Right ventricle myocardium superior (tissue), 1 donor: ENCODE data around the gene PLCB3. TPM values are rescaled to one million over a fixed set of nuclear protein-coding genes. Genes with fewer than 3 reads are reported as not detected.

Experiments
- ATAC-seq: fragments of 200-7000 bp; cut with Tn5 transposase; one replicate; pipeline ENCODE4 v1.9.1; 2020; ENCODE audit warnings: mild to moderate bottlenecking; ENCODE audit not compliant: poor library complexity
- DNase-seq: peaks from one replicate; pipeline ENCODE4 v3.0.0-alpha.2; 2020
- intact Hi-C: fragments of 100-400 bp; cut with DNase I; formaldehyde crosslinking; loops from one replicate; pipeline ENCODE4 v1.11.2; 2022
- total RNA-seq: library from RNA; stranded (reverse); fragmentation: NEBNext Ultra II Directional; extraction: Animal tissue kit (Norgen Biotek cat#: 25700); gene quantifications from one replicate; pipeline ENCODE4 v1.2.1, GENCODE V29; 2021
- donor health status: DM: no; HTN: yes; CAD: no; lungs with severe emphysema.

PLCB3 gene
- total RNA-seq, 1 donor from 2014 or later, result 11.3 TPM

DNA sequence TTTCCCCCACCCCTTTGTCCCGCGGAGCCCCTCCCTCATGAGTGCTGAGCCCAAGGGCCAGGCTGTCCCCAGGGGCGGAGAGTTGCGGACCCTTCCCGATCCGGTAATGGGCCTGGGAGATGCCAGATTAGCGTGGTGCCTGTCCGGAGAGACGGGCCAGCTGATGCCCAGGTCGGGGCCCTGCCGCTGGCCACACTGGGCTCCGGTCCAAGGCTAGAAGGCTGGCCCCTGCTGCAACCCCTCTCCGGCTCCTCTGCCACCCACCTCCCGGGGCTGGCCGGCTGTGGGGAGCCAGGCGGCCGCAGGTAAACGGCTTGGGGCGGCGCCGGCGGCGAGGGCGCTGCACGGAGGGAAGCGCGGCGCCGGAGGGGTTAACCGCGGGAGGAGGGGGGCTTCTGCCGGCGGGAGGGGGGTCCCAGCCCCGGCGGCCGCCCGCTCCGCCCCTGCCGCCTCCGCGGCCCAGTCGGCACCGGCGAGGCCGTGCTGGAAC lies 40.0 kb downstream of the PLCB3 start, which contains the start of gene KCNK4:
Gene KCNK4 (plus strand): TSS at position 41 of the 490 bp plus-strand sequence. CDS start 1,717 bp downstream, outside the sequence.
- intact Hi-C loops, result no loop called here
- ATAC-seq, result no peak
- DNase-seq, result no peak

GRCh38 chr11:64291752-64292459 lies 40.6 kb downstream of the PLCB3 start:
- intact Hi-C loops, result no loop called here
- DNase-seq, result no peak
- peak; percentile 19 for ATAC-seq

DNA sequence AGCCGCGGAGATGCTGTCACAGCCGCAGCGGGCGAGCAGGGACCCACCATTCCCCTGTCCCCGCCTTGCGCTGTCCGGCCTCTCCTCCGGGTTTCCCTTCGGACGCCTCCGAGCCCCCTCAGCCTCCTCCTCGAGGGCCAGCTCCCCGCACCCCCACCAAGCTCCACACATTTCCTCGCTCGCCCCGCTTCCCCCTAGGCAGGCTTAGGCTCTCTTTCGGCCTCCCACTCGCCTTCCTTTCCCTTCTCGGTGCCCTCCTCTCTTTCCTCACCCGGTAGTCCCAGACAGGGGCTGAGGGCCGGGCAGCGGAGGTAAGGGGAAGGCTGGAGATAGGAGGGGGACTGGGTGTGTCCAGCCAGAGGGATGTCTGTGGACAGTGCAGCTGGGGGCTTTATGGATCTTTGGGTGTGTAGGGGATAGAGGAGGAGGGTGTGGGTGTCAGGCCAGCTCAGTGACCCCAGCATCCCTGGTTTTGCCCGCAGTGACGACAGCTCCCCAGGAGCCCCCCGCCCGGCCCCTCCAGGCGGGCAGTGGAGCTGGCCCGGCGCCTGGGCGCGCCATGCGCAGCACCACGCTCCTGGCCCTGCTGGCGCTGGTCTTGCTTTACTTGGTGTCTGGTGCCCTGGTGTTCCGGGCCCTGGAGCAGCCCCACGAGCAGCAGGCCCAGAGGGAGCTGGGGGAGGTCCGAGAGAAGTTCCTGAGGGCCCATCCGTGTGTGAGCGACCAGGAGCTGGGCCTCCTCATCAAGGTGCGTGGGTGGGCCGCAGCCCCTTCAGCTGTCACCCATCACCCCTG lies 41.3 kb downstream of the PLCB3 start:
- intact Hi-C loops, result no loop called here
- ATAC-seq (no peak), DNase-seq (no peak)

- intact Hi-C loops, result no loop called here
Observed at GRCh38 chr11:64294774-64295173, 43.4 kb downstream of the PLCB3 start.

GRCh38 chr11:64295760-64296159 lies 44.4 kb downstream of the PLCB3 start:
- DNase-seq, result no peak
- ATAC-seq, result no peak
- intact Hi-C loops, result no loop called here

More at GRCh38 chr11:64294774-64295173, 43.4 kb downstream of the PLCB3 start:
- DNase-seq (no peak), ATAC-seq (no peak)

DNA sequence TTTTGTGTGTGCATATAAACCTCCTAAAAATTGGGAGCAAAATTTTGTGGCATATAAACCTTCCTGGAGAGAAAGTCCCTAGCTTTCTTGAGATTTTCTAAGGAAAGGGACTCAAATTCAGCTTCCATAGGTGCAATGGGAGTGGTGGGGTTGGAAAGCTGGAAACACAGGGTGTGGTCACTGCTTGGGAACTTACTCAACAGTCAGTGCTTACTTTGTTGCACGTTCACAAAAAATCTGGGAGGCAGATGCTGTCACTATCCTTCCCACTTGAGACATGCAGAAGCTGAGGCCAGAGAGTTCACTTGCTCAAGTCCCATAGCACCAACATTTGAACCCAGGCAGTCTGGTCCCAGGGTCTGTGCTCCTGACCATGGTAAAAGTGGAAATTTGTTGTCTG lies 44.9 kb downstream of the PLCB3 start:
- DNase-seq, result no peak
- intact Hi-C loops, result no loop called here
- no peak for ATAC-seq

DNA sequence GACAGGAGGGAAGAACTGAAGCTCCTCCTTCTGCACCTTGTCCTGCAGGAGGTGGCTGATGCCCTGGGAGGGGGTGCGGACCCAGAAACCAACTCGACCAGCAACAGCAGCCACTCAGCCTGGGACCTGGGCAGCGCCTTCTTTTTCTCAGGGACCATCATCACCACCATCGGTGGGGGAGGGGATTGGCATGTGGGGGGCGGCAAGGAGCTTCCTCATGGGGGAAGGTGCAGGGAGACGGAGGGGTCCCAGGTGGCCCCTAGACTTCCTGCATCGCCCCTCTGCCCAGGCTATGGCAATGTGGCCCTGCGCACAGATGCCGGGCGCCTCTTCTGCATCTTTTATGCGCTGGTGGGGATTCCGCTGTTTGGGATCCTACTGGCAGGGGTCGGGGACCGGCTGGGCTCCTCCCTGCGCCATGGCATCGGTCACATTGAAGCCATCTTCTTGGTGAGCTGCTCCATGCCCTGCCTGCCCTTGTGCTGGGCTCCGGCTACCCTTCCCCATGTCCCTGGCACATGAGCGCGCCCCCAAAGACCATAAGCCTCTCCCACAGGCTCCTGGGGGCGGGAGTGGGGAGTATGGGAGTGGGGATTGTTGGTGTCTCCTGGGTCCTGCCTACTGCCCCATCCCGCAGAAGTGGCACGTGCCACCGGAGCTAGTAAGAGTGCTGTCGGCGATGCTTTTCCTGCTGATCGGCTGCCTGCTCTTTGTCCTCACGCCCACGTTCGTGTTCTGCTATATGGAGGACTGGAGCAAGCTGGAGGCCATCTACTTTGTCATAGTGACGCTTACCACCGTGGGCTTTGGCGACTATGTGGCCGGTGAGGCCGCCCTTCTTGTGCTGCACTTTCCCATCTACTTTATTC lies 45.7 kb downstream of the PLCB3 start:
- no peak for DNase-seq
- ATAC-seq, result no peak
- intact Hi-C loops, result no loop called here

DNA sequence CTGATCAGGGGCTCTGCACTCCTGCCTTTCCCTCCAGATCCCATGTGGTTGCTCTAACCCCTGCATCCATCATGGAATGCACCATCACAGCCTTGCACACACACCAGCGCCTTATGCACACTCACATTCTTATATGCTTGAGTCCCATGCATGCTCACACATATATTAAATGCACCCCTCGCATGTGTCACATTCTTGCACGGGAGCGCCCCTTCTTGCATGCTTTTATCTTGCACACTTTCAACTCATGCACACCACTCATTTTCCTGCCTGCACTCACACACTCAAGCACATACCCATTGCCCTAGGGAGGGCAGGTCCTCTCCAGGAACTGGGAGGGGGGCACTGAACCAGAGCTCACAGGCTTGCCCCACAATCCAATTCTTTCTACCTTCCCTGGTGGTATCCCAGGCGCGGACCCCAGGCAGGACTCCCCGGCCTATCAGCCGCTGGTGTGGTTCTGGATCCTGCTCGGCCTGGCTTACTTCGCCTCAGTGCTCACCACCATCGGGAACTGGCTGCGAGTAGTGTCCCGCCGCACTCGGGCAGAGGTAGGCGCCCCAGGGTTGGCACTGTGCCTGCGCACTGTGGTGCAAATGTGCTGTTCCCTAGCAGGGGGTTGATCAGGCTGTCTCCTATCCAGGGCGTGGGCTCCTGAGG lies 46.5 kb downstream of the PLCB3 start:
- DNase-seq (no peak), ATAC-seq (no peak)
- intact Hi-C loops, result no loop called here

DNA sequence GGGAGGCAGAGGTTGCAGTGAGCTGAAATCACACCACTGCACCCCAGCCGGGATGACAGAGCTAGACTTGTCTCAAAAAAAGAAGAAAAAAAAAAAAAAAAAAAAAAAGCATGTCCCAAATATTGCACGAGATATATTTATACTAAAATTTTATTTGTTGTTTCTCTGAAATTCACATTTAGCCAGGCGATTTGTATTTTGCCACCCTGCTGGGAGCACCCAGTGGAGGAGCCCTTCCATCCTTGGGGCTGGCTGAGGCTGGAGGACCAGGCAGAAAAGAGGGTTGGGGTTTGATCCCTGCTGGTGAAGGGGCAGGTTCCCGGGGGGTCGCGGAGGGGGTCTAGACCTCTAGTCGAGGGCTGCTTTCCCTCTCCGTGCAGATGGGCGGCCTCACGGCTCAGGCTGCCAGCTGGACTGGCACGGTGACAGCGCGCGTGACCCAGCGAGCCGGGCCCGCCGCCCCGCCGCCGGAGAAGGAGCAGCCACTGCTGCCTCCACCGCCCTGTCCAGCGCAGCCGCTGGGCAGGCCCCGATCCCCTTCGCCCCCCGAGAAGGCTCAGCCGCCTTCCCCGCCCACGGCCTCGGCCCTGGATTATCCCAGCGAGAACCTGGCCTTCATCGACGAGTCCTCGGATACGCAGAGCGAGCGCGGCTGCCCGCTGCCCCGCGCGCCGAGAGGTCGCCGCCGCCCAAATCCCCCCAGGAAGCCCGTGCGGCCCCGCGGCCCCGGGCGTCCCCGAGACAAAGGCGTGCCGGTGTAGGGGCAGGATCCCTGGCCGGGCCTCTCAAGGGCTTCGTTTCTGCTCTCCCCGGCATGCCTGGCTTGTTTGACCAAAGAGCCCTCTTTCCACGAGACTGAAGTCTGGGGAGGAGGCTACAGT lies 47.9 kb downstream of the PLCB3 start:
- peak; percentile 81 for DNase-seq
- ATAC-seq, result peak; percentile 75
- intact Hi-C loops, result no loop called here

- intact Hi-C loops, result loop anchor here (5.0 kb wide), 1 partner anchor 98 kb away; no protein-coding TSS in a partner anchor
- no peak for DNase-seq
- ATAC-seq, result no peak
Observed at GRCh38 chr11:64299847-64300648, 48.7 kb downstream of the PLCB3 start, which contains the start of gene CATSPERZ. Gene CATSPERZ, plus strand, starts transcription at chr11:64300358. Its CDS starts 53 bp downstream, at chr11:64300411.

DNA sequence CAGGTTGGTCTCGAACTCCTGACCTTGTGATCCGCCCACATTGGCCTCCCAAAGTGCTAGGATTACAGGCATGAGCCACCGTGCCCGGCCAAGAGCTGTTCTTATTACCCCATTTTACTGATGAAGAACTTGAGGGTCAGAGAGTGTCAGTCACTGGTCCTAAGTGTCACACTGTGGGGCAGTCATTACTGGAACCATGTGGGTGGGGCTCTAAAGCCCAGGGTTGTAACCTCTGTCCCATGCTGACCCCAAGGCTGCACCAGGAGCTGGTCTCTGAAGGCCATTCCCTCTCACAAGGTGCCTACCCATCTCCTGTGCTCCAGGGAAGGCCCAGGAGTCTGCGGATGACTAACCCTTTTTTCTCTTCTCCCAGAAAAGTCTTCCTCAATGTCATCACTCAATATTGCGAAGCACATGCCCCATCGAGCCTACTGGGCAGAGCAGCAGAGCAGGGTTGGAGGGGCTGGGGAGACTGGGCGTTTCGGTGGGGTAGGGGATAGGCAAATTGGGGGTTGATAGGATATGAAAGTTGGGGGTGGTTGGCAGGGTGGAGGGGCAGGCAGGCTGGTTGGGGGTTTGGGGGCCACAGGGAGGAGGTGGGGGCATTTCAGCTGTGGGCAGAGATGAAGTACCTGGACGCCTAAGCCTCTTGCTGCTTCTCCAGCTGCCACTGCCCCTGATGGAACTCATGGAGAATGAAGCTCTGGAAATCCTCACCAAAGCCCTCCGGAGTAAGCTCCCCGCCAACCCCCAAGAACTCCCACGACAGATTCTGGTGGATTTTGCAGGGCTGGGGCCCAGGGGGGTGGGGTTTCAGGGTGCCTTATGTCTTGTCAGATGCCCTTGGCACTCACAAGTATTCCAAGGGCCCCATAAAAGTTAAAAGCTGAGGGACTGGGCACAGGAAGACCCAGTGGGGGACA lies 52.0 kb downstream of the PLCB3 start:
- DNase-seq, result no peak
- intact Hi-C loops, result loop anchor here (5.0 kb wide), 1 partner anchor 101 kb away; no protein-coding TSS in a partner anchor
- no peak for ATAC-seq

GRCh38 chr11:64304032-64304315 lies 52.6 kb downstream of the PLCB3 start:
- ATAC-seq (no peak), DNase-seq (no peak)
- intact Hi-C loops, result loop anchor here (5.0 kb wide), 1 partner anchor 102 kb away; no protein-coding TSS in a partner anchor

- peak; percentile 58 for ATAC-seq
- intact Hi-C loops, result loop anchor here (5.0 kb wide), 1 partner anchor 102 kb away; no protein-coding TSS in a partner anchor
- peak; percentile 98 for DNase-seq
Observed at GRCh38 chr11:64304316-64305072, 53.2 kb downstream of the PLCB3 start.

DNA sequence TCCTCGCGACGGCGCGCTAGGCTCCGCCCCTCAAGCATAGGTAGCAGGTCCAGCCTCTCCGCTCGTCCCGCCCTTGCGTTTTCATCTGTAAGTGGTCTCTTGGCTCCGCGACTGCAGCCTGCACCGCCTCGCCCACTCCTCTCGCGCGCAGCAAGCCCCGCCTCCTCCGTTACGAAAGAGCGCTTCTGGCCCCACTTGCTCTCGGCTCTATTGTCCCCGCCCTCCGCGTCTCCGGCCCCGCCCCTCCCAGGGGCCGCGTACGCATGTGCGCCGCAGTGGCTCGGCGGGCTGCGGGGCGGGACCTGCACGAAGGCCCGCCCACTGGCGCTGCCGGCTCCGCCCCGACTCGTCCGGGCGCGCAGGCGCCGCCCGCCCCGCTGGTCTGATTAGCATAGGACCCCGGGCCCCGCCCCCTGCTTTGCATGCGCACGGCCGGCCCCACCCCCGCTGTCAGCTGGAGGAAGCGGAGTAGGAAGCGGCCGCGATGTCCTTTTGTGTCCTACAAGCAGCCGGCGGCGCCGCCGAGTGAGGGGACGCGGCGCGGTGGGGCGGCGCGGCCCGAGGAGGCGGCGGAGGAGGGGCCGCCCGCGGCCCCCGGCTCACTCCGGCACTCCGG lies 53.9 kb downstream of the PLCB3 start, which contains the start of gene ESRRA:
Gene ESRRA (plus strand): TSS at position 450 of the 616 bp plus-strand sequence. CDS start 1,656 bp downstream, outside the sequence.
- DNase-seq (peak; percentile 100), ATAC-seq (peak; percentile 86)
- intact Hi-C loops, result no loop called here
